ENCODE results near the gene ZNF655.
"Not testable (repeated sequence)": the region's sequence is repeated elsewhere in the genome, so short reads cannot be mapped to it uniquely, and the experiment has no call there.

The ZNF655 gene, protein sequence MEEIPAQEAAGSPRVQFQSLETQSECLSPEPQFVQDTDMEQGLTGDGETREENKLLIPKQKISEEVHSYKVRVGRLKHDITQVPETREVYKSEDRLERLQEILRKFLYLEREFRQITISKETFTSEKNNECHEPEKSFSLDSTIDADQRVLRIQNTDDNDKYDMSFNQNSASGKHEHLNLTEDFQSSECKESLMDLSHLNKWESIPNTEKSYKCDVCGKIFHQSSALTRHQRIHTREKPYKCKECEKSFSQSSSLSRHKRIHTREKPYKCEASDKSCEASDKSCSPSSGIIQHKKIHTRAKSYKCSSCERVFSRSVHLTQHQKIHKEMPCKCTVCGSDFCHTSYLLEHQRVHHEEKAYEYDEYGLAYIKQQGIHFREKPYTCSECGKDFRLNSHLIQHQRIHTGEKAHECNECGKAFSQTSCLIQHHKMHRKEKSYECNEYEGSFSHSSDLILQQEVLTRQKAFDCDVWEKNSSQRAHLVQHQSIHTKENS

DNA sequence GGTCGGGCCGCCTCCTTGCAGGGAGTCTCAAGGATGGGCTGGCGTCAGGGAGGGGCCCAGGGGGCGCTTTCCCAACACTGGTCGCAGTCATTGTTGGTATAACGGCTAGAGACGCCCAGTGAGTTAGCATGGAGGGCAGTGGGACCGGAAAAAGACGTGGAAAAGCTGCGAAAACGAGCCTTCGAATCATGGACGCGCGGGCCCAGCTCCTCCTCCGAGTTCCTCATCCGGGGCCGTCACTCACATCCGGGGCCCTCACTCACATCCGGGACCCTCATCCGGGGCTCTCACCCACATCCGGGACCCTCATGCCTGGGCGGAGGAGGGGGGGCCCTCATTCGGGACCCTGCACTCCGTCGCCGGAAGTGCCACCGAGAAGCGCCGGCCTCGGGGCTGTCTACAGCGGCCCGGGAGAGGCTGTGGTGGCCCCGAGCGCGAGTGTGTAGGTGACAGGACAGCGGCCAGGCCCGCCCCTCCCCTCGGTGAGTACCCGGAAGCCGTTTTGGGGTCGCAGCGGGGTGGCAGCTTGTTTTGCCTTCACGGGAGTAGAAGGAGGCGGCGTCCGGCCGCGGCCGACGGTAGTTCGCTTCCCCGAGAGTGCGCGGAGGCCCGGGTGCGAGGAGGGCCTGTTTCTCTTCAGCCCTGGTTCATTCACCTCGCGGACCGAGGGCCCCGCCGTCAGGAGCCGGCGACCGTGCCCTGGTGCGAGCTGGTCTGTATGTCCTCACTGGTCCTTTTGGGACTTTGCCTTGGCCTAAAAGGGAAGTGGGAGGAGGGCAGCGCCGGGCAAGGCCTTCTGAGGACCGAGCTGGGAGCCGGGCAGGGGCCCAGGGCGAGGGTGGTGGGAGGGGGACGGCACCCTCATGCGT lies at the start of gene ZNF655:
Gene ZNF655, plus strand, starts transcription at position 337 of the 869 bp plus-strand sequence. CDS start 1,918 bp downstream, outside the sequence.
- no peak for FAIRE-seq
- peak; percentile 67 for TF ChIP-seq POLR2A (IDR thresholded peaks at IDR 0.05; ENCODE audit: low read depth, low read length)
- peak; percentile 79 for DNase-seq (ENCODE audit: insufficient read length, low spot score)

DNA sequence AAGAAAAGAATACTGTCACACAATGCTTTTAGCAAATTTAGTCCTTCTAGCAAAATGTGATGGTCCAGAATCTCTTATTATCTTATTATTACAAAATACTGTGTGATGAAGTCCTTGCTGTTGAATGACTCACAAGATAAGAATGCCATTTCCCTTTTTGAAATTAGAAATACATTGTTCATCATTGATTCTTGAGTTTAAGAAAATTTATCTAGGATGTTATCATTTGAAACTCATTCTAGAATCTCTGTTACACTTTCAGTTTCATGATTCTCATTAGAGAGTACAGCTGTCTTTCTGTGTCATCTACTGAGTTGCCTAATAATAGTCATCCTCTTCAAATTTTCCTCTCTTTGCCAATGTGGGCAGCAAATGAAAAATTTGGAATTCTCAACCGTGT lies 44.4 kb upstream of the ZNF655 start:
- no peak for TF ChIP-seq POLR2A (IDR thresholded peaks at IDR 0.05; ENCODE audit: low read depth, low read length)
- no peak for DNase-seq (ENCODE audit: insufficient read length, low spot score)
- no peak for FAIRE-seq

GRCh38 chr7:99521399-99521798 lies 37.0 kb upstream of the ZNF655 start:
- DNase-seq (ENCODE audit: insufficient read length, low spot score) (no peak), FAIRE-seq (no peak)
- no peak for TF ChIP-seq POLR2A (IDR thresholded peaks at IDR 0.05; ENCODE audit: low read depth, low read length)

- no peak for TF ChIP-seq POLR2A (IDR thresholded peaks at IDR 0.05; ENCODE audit: low read depth, low read length)
- FAIRE-seq (no peak), DNase-seq (ENCODE audit: insufficient read length, low spot score) (no peak)
Observed at GRCh38 chr7:99525713-99526440, 32.6 kb upstream of the ZNF655 start.

GRCh38 chr7:99531354-99531765 lies 27.1 kb upstream of the ZNF655 start:
- FAIRE-seq (no peak), DNase-seq (ENCODE audit: insufficient read length, low spot score) (no peak)
- TF ChIP-seq POLR2A (IDR thresholded peaks at IDR 0.05; ENCODE audit: low read depth, low read length), result no peak

- FAIRE-seq (no peak), DNase-seq (ENCODE audit: insufficient read length, low spot score) (no peak)
- no peak for TF ChIP-seq POLR2A (IDR thresholded peaks at IDR 0.05; ENCODE audit: low read depth, low read length)
Observed at GRCh38 chr7:99535667-99536066, 22.8 kb upstream of the ZNF655 start.

GRCh38 chr7:99539213-99539811 lies 19.1 kb upstream of the ZNF655 start:
- no peak for FAIRE-seq
- DNase-seq (ENCODE audit: insufficient read length, low spot score), result no peak
- no peak for TF ChIP-seq POLR2A (IDR thresholded peaks at IDR 0.05; ENCODE audit: low read depth, low read length)

DNA sequence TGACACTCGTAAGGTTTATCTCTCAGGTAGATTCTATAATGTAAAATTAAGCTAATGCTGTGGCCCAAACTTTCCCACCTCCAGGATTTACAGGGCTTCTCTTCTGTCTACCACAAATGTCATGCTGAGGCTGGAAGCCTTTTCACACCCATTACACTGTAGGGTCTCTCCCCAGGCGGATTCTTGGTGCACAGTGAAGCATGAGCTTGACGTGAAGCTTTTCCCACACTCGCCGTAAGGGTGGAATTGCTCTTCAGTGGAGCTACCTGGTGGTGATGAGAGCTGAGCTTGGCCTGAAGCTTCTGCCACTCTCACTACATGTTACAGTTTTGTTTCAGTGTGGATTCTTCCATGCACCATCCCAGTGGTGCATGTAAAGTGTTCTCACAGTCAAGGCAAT lies 17.9 kb upstream of the ZNF655 start:
- FAIRE-seq (no peak), DNase-seq (ENCODE audit: insufficient read length, low spot score) (no peak)
- no peak for TF ChIP-seq POLR2A (IDR thresholded peaks at IDR 0.05; ENCODE audit: low read depth, low read length)

DNA sequence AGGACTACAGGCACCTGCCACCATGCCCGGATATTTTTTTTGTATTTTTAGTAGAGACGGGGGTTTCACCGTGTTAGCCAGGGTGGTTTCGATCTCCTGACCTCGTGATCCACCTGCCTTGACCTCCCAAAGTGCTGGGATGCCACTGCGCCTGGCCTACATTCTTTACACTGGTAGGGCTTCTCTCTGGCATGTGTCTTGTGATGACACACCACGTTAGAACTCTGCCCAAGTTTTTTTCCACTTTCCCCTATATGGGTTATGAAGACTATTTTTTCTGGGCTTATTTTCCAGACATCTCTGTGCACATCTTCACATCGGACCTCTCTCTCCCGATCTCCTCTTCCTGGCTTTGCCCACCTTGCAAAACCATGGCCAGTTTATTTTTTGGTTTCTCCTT lies 17.2 kb upstream of the ZNF655 start:
- TF ChIP-seq POLR2A (IDR thresholded peaks at IDR 0.05; ENCODE audit: low read depth, low read length), result no peak
- FAIRE-seq (no peak), DNase-seq (ENCODE audit: insufficient read length, low spot score) (no peak)

GRCh38 chr7:99543081-99543671 lies 15.3 kb upstream of the ZNF655 start:
- FAIRE-seq (no peak), DNase-seq (ENCODE audit: insufficient read length, low spot score) (no peak)
- TF ChIP-seq POLR2A (IDR thresholded peaks at IDR 0.05; ENCODE audit: low read depth, low read length), result no peak

DNA sequence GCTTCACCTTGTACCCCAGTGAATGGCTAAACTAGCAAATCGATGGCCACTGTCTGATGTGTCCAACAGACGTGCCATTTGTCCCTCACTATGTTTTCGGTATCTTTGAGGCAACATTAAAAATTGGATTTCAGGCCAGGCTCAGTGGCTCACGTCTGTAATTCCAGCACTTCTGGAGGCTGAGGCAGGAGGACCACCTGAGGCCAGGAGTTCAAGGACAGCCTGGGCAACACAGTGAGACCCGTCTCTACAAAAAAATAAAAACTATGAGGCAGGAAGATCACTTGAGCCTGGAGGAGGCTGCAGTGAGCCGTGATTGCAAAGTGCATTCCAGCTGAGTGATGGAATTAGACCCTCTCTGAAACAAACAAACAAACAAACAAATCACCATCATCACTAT lies 14.5 kb upstream of the ZNF655 start:
- DNase-seq (ENCODE audit: insufficient read length, low spot score) (no peak), FAIRE-seq (no peak)
- no peak for TF ChIP-seq POLR2A (IDR thresholded peaks at IDR 0.05; ENCODE audit: low read depth, low read length)

GRCh38 chr7:99545308-99545707 lies 13.1 kb upstream of the ZNF655 start:
- not testable (repeated sequence) for FAIRE-seq; DNase-seq (ENCODE audit: insufficient read length, low spot score)

DNA sequence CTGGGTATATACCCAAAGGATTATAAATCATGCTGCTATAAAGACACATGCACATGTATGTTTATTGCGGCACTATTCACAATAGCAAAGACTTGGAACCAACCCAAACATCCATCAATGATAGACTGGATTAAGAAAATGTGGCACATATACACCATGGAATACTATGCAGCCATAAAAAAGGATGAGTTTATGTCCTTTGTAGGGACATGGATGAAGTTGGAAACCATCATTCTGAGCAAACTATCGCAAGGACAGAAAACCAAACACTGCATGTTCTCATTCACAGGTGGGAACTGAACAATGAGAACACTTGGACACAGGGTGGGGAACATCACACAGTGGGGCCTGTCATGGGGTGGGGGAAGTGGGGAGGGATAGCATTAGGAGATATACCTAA lies 8.9 kb upstream of the ZNF655 start:
- not testable (repeated sequence) for FAIRE-seq; DNase-seq (ENCODE audit: insufficient read length, low spot score)
